Heart right ventricle (tissue), 16 donors: Measurements from ENCODE around the gene CBX2. TPM values are rescaled to one million over a fixed set of nuclear protein-coding genes. Genes with fewer than 3 reads are reported as not detected.

Source experiments
- ATAC-seq, 8 donors: fragments of 200-7000 bp; cut with Tn5 transposase; one replicate each; pipeline ENCODE4 v1.9.1; 2020; ENCODE audit warnings: mild to moderate bottlenecking in 8 of 8, moderate library complexity in 8 of 8, moderate number of reproducible peaks in 1 of 8
- DNase-seq, 2 donors: peaks; one replicate each; pipeline ENCODE4 v3.0.0-alpha.2; 2020
- H3K27ac ChIP-seq, 10 donors: fragments of 200-600 bp; sonication (generic) in 2 of 10; one replicate each; pipeline versions ENCODE4 v1.5.0 to v1.8.0; 2020 to 2022; ENCODE audit warnings: mild to moderate bottlenecking in 3 of 10
- H3K27me3 ChIP-seq, 7 donors: fragments of 200-600 bp; one replicate each; pipeline ENCODE4 v1.8.0; 2021 to 2022; ENCODE audit warnings: mild to moderate bottlenecking in 2 of 7
- H3K36me3 ChIP-seq, 9 donors: fragments of 200-600 bp; sonication (generic) in 1 of 9; one replicate each; pipeline versions ENCODE4 v1.5.0 to v1.8.0; 2020 to 2022; ENCODE audit warnings: mild to moderate bottlenecking in 2 of 9
- H3K4me1 ChIP-seq, 9 donors: fragments of 200-600 bp; sonication (generic) in 1 of 9; one replicate each; pipeline versions ENCODE4 v1.5.0 to v1.8.0; 2020 to 2022; ENCODE audit warnings: mild to moderate bottlenecking in 4 of 9
- H3K4me3 ChIP-seq, 10 donors: fragments of 200-600 bp; sonication (generic) in 2 of 10; one replicate each; pipeline versions ENCODE4 v1.5.0 to v1.8.0; 2020 to 2022; ENCODE audit warnings: mild to moderate bottlenecking in 7 of 10, moderate library complexity in 2 of 10
- H3K9me3 ChIP-seq, 11 donors: fragments of 200-600 bp in 10 of 11; sonication (generic) in 2 of 11; one replicate each; pipeline versions ENCODE4 v1.5.0 to v1.8.0; 2013 to 2022; ENCODE audit warnings: mild to moderate bottlenecking in 2 of 11, control low read depth in 1 of 11, moderate library complexity in 1 of 11
- CTCF ChIP-seq, 9 donors: fragments of 200-600 bp; sonication (generic) in 2 of 9; IDR thresholded peaks; one replicate each; pipeline versions ENCODE4 v1.5.0 to v1.8.0; 2021 to 2022; ENCODE audit warnings: antibody characterized with exemption in 9 of 9, mild to moderate bottlenecking in 5 of 9, moderate library complexity in 1 of 9
- WGBS, 2 donors: extraction: QIAGEN DNeasy Blood & Tissue Kit; methylation state at CpG; one replicate each; pipeline ENCODE4 v1.1.7; 2013; ENCODE audit warnings: inconsistent platforms in 1 of 2; 5-methylcytosine and 5-hydroxymethylcytosine counted together
- intact Hi-C, 10 donors: fragments of 100-400 bp; cut with DNase I; formaldehyde crosslinking; loops; one replicate each; pipeline versions ENCODE4 v1.11.1 to v1.14.2; 2022
- polyA plus RNA-seq, 2 donors: library from polyadenylated mRNA; stranded (reverse); fragments of 200-250 nt; gene quantifications; one replicate each; pipeline ENCODE4 v1.2.3, GENCODE V29; 2013
- total RNA-seq, 10 donors: library from RNA; stranded (reverse); fragmentation: NEBNext Ultra II Directional in 3 of 10; extraction: Animal tissue kit (Norgen Biotek cat#: 25700) in 3 of 10; gene quantifications; one replicate each; pipeline versions ENCODE4 v1.2.1 to v1.2.4, GENCODE V29; 2021 to 2023
- donor health status: Arrhythmogenic right ventricular cardiomyopathy.
- donor health status: ischemic (EF 13 %, LVEDD 7.1; RV severe dilation, severe dysfunction).
- donor health status: healthy with polysubstance abuse.
- donor health status: DM: no; HTN: yes; CAD: no.
- donor health status: DM: no; HTN: no; CAD: no.
- donor health status: ischemic (EF 25% LVEDD 6.9; RV normal size, moderate dysfunction).
- donor health status: ischemic (EF 25% LVEDD 5.7; RV mildly dilated, moderate dysfunction).
- donor health status: healthy.
- donor health status: DM: yes; HTN: yes; CAD: no.
- donor health status: Ischemic cardiomyopathy.
- donor health status: ischemic (EF 35%, LVEDD 5.7; RV mildly dilated, moderate dysfunction).
- donor health status: nonischemic (EF 11% LVEDD 7.7; RV severe dilation, severe dysfunction).
- donor health status: DM: yes; HTN: yes; CAD: no.
- donor health status: PGD.
- donor health status: ischemic (EF 29% LVEDD 5.4; RV normal size, mild dysfunction).
- donor health status: nonischemic (EF 23%, LVEDD 6.1; RV moderate dilation, normal function).

The CBX2 gene
- total and polyA plus RNA-seq, 12 donors: 1.5 to 7.1 (median 2.9) TPM

- intact Hi-C loops: loop anchor here in 3 of 10 donors (10.0 kb wide), 3 partner anchors 133 to 203 kb away; no protein-coding TSS in a partner anchor
Measured at GRCh38 chr17:79781736-79782575, 4.0 kb downstream of the CBX2 start.

GRCh38 chr17:79783891-79784290 lies 5.9 kb downstream of the CBX2 start:
- intact Hi-C loops: loop anchor here in 3 of 10 donors (10.0 kb wide), 3 partner anchors 131 to 201 kb away; no protein-coding TSS in a partner anchor
- peaks cover 0 to 21% (median 0%) of the 10 kb centered on the region in 9 donors for H3K36me3 ChIP-seq
- no peak for TF ChIP-seq CTCF (IDR thresholded peaks at IDR 0.05)
- H3K9me3 ChIP-seq: no peaks in the 10 kb centered on the region
- H3K27me3 ChIP-seq: peaks cover 0 to 56% (median 39%) of the 10 kb centered on the region in 7 donors
- 96% methylated on average over 18 of the region's 18 CpGs for WGBS, 2 donors
- no peak for DNase-seq
- no peak for ATAC-seq
- H3K4me1 ChIP-seq: peaks cover 1 to 32% (median 8%) of the 10 kb centered on the region in 9 donors
- H3K27ac ChIP-seq: no peak overlapping the region
- H3K4me3 ChIP-seq: no peak overlapping the region

More at GRCh38 chr17:79781736-79782575, 4.0 kb downstream of the CBX2 start:
- Histone ChIP-seq H3K4me1 (peaks cover 3 to 44% (median 22%) of the 10 kb centered on the region in 9 donors), H3K9me3 (no peaks in the 10 kb centered on the region), H3K27ac (no peak overlapping the region), H3K4me3 (no peak overlapping the region), H3K36me3 (peaks cover 0 to 21% (median 0%) of the 10 kb centered on the region in 9 donors), H3K27me3 (peaks cover 0 to 53% (median 33%) of the 10 kb centered on the region in 7 donors)
- 80 to 84% methylated on average over 27 of the region's 27 CpGs for WGBS, 2 donors
- ATAC-seq (no peak), DNase-seq (no peak)
- no peak for TF ChIP-seq CTCF (IDR thresholded peaks at IDR 0.05)

GRCh38 chr17:79784353-79785016 lies 6.5 kb downstream of the CBX2 start:
- 96 to 98% methylated on average over 30 to 31 of the region's 31 CpGs for whole genome bisulfite sequencing, 2 donors
- DNase-seq (no peak), ATAC-seq (no peak)
- TF ChIP-seq CTCF (IDR thresholded peaks at IDR 0.05): no peak
- Histone ChIP-seq H3K27ac (no peak overlapping the region), H3K4me3 (no peak overlapping the region), H3K4me1 (peaks cover 2 to 31% (median 7%) of the 10 kb centered on the region in 9 donors), H3K9me3 (no peaks in the 10 kb centered on the region), H3K27me3 (peaks cover 4 to 56% (median 45%) of the 10 kb centered on the region in 7 donors), H3K36me3 (peaks cover 0 to 21% (median 0%) of the 10 kb centered on the region in 9 donors)
- intact Hi-C loops: loop anchor here (5.0 to 10.0 kb wide), 8 partner anchors 37 to 208 kb away; no protein-coding TSS in a partner anchor
